VCaP (cell line): Measurements from ENCODE around the gene SLC1A2.
A peak's percentile ranks its signal among the peaks of the same experiment; 100 is the strongest.

Experiments used
- H3K27ac ChIP-seq: fragments of 450-650 bp; 2 replicates; pipeline ENCODE4 v1.5.1; 2017
- TF ChIP-seq, protein P1 (sequence below): fragments of 450-650 bp; conservative IDR thresholded peaks from 2 replicates; pipeline ENCODE4 v1.5.1; 2017; ENCODE audit warnings: mild to moderate bottlenecking, moderate library complexity

SLC1A2 gene

GRCh38 chr11:35454362-35454761 is 35.0 kb upstream of the SLC1A2 start:
- TF ChIP-seq, protein P1, sequence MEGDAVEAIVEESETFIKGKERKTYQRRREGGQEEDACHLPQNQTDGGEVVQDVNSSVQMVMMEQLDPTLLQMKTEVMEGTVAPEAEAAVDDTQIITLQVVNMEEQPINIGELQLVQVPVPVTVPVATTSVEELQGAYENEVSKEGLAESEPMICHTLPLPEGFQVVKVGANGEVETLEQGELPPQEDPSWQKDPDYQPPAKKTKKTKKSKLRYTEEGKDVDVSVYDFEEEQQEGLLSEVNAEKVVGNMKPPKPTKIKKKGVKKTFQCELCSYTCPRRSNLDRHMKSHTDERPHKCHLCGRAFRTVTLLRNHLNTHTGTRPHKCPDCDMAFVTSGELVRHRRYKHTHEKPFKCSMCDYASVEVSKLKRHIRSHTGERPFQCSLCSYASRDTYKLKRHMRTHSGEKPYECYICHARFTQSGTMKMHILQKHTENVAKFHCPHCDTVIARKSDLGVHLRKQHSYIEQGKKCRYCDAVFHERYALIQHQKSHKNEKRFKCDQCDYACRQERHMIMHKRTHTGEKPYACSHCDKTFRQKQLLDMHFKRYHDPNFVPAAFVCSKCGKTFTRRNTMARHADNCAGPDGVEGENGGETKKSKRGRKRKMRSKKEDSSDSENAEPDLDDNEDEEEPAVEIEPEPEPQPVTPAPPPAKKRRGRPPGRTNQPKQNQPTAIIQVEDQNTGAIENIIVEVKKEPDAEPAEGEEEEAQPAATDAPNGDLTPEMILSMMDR = no peak
- H3K27ac ChIP-seq = no peak overlapping the region

- TF ChIP-seq, protein P1 = no peak
- peak overlapping the region; percentile 10; the same call in 1 of the 2 replicates for H3K27ac ChIP-seq
Observed at GRCh38 chr11:35436581-35437250, 17.4 kb upstream of the SLC1A2 start.

DNA sequence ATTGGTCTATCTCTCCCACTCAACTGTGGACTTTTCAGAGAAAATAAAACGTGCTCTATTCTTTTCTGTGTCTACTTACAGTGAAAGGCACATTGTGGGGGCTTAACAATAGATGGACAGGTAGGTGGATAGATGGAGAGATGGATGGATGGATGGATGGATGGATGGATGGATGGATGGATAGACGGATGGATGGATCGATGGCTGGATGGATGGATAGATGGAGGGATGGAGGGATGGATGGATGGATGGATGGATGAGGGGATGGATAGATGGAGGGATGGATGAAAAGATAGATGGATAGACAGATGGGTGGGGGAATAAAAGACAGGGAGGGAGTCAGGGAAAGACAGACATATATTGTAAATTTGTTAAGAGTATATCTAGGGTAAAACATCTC is 14.2 kb upstream of the SLC1A2 start:
- TF ChIP-seq, protein P1 = no peak
- H3K27ac ChIP-seq = no peak overlapping the region

DNA sequence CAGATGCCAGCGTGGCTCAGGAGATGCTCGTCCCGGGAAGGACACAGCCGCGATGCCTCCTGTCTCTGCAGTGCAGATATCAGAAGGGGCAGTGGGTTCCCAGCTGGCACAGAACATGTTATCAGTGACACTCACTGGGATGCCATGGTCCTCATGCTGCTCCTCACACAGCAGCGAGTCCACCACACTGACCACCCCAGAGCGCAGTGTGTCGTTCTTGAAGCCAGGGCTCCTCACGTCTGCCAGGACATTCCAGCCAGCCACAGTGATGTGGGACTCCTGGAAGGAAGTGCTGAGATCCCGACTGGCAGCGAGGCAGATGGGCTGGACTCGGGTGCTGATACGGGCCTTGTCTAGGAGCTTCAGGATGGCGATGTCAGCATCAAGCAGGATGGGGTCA is 13.1 kb upstream of the SLC1A2 start:
- H3K27ac ChIP-seq = no peak overlapping the region
- TF ChIP-seq, protein P1 = no peak

DNA sequence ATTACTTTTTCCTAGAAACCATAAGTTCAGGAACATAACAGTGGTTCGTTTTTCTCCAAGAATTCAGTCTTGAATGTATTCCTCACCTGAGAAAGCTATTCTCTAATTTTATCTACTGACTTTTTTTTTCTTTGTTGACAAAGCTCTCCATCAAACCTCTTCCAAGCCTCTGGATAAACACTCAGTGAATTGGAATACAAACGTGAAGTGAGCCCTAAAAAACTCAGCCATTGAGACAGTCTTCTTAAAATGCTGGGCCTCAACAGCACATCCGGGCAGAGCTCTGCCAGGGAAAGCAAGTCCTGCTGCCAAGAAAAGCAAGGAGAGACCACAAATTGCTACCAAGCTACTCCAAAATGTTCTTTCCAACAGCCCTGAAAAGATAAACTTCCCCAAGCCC is 7.7 kb upstream of the SLC1A2 start:
- H3K27ac ChIP-seq = peak overlapping the region; percentile 76
- TF ChIP-seq, protein P1 = no peak

DNA sequence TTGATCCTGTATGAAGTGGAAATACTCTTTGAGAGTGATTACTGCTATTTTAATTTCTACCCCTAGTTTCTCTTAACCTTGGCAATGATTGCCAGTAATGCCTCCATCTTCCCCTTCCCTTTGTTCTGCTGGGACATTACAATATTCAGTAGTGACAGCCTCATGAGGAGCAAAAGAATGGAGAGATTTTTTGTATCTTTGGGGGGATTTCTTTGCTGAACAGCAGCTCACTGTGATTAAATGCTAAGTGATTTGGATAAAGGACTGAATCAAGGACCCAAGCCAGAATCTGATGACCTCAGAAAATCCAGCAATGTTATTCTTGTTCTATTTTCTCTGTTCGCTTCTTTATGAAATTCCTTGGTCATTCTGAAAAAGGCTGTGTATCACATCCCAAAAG is 7.0 kb upstream of the SLC1A2 start:
- TF ChIP-seq, protein P1 = no peak
- peak overlapping the region; percentile 76 for H3K27ac ChIP-seq

DNA sequence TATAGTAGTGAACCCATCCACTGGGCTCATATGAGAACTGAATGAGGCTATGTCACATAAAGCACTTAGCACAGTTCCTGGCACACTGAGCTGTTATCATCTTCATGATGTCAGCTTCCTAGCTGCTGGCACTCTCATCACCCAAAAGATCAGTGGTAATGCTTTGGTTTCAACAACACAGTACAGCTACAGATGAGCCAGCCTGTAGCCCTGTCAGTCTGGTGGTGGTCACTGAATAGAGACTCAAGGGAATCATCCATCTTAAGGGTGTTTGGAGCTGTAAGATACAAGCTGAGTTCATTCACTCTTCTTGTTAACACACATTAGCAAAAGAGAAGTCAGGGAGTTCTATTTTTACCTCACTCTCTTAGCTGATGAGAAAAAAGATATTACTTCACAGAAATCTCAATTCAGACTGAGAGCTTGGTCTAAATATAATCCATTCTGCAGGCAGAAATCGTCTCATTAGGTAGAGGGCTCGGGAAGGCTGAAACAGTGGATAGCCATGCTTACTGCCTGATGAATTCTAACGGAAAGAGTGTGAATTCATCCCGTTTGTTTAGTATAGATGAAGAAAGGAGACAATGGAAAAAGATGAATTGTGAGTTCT is 6.3 kb upstream of the SLC1A2 start:
- H3K27ac ChIP-seq = peak overlapping the region; percentile 76; the same call in 1 of the 2 replicates
- TF ChIP-seq, protein P1 = no peak
